Breast epithelium (tissue), 4 donors: ENCODE measurements around the gene NOMO2. TPM values are rescaled to one million over a fixed set of nuclear protein-coding genes. Genes with fewer than 3 reads are reported as not detected.
"Not testable (repeated sequence)": the region's sequence is repeated elsewhere in the genome, so short reads cannot be mapped to it uniquely, and the experiment has no call there.

Experiments used
- DNase-seq, 2 donors: peaks; one replicate each; pipeline ENCODE4 v3.0.0-alpha.2; 2019; ENCODE audit warnings: low spot score in 2 of 2
- H3K27ac ChIP-seq, 2 donors: fragments of 200-600 bp; sonication (generic) in 1 of 2; one replicate each; pipeline ENCODE4 v1.5.1; 2016 to 2019; ENCODE audit warnings: mild to moderate bottlenecking in 1 of 2
- H3K27me3 ChIP-seq, 2 donors: fragments of 200-600 bp; sonication (generic) in 1 of 2; one replicate each; pipeline versions ENCODE4 v1.5.1 to v1.6.0; 2017 to 2019; ENCODE audit warnings: control low read depth in 1 of 2, mild to moderate bottlenecking in 1 of 2
- H3K36me3 ChIP-seq: fragments of 200-600 bp; one replicate; pipeline ENCODE4 v1.5.1; 2019
- H3K4me1 ChIP-seq, 2 donors: fragments of 200-600 bp; sonication (generic); one replicate each; pipeline ENCODE4 v1.5.1; 2016 to 2019; ENCODE audit warnings: control low read depth in 1 of 2
- H3K4me3 ChIP-seq, 3 donors: fragments of 200-600 bp; sonication (generic); 1 replicate in 2 of 3; 2 replicates in 1 of 3; pipeline ENCODE4 v1.5.1; 2016 to 2019; ENCODE audit warnings: mild to moderate bottlenecking in 3 of 3, moderate library complexity in 2 of 3
- H3K9me3 ChIP-seq, 2 donors: fragments of 200-600 bp; sonication (generic) in 1 of 2; one replicate each; pipeline ENCODE4 v1.5.1; 2016 to 2019; ENCODE audit warnings: control low read depth in 1 of 2
- intact Hi-C: fragments of 100-400 bp; cut with DNase I; formaldehyde crosslinking; loops from one replicate; pipeline ENCODE4 v1.15.1; 2023; ENCODE audit warnings: low total_unique reads
- total RNA-seq, 3 donors: library from RNA; depleted of rRNA; stranded (reverse); fragments of >200 nt; gene quantifications; one replicate each; pipeline ENCODE4 v1.1.0, GENCODE V29; 2016

The NOMO2 gene
- total RNA-seq, 3 donors from 2014 or later: 39.5 to 67.2 (median 49.3) TPM

GRCh38 chr16:18571307-18571850 is 9.5 kb upstream of the NOMO2 start:
- H3K27me3 ChIP-seq, DNase-seq, H3K36me3 ChIP-seq, H3K4me1 ChIP-seq, H3K9me3 ChIP-seq, H3K27ac ChIP-seq, intact Hi-C loops: not testable (repeated sequence)
- peak overlapping the region in 1 of 3 donors; percentile 23 for H3K4me3 ChIP-seq

GRCh38 chr16:18570529-18571306 is 8.8 kb upstream of the NOMO2 start:
- H3K36me3 ChIP-seq, H3K4me1 ChIP-seq, H3K9me3 ChIP-seq, intact Hi-C loops, DNase-seq, H3K27ac ChIP-seq, H3K27me3 ChIP-seq: not testable (repeated sequence)
- H3K4me3 ChIP-seq: peak overlapping the region in 2 of 3 donors; percentile 30 to 54

GRCh38 chr16:18560416-18561220 is 1.3 kb downstream of the NOMO2 start:
- H3K4me1 ChIP-seq, DNase-seq, H3K9me3 ChIP-seq, H3K27me3 ChIP-seq, intact Hi-C loops, H3K27ac ChIP-seq, H3K36me3 ChIP-seq: not testable (repeated sequence)
- H3K4me3 ChIP-seq: peak overlapping the region; percentile 49 to 72 (median 59)

- H3K27ac ChIP-seq, H3K27me3 ChIP-seq, H3K9me3 ChIP-seq, H3K4me3 ChIP-seq, intact Hi-C loops, H3K4me1 ChIP-seq, DNase-seq, H3K36me3 ChIP-seq: not testable (repeated sequence)
Observed at GRCh38 chr16:18553671-18554070, 8.2 kb downstream of the NOMO2 start.

GRCh38 chr16:18547382-18547781 is 14.5 kb downstream of the NOMO2 start:
- H3K4me3 ChIP-seq, intact Hi-C loops, H3K4me1 ChIP-seq, H3K9me3 ChIP-seq, H3K27ac ChIP-seq, DNase-seq, H3K27me3 ChIP-seq, H3K36me3 ChIP-seq: not testable (repeated sequence)

GRCh38 chr16:18546853-18547252 is 15.0 kb downstream of the NOMO2 start:
- DNase-seq, H3K4me1 ChIP-seq, intact Hi-C loops, H3K4me3 ChIP-seq, H3K9me3 ChIP-seq, H3K27me3 ChIP-seq, H3K36me3 ChIP-seq, H3K27ac ChIP-seq: not testable (repeated sequence)

- DNase-seq, H3K36me3 ChIP-seq, H3K4me1 ChIP-seq, H3K27me3 ChIP-seq, H3K4me3 ChIP-seq, H3K9me3 ChIP-seq, intact Hi-C loops, H3K27ac ChIP-seq: not testable (repeated sequence)
Observed at GRCh38 chr16:18544232-18545081, 17.4 kb downstream of the NOMO2 start.

GRCh38 chr16:18541912-18542311 is 20.0 kb downstream of the NOMO2 start:
- H3K4me1 ChIP-seq, H3K4me3 ChIP-seq, intact Hi-C loops, H3K27me3 ChIP-seq, DNase-seq, H3K36me3 ChIP-seq, H3K27ac ChIP-seq, H3K9me3 ChIP-seq: not testable (repeated sequence)

GRCh38 chr16:18537004-18537403 is 24.9 kb downstream of the NOMO2 start:
- DNase-seq, H3K4me3 ChIP-seq, H3K27ac ChIP-seq, H3K4me1 ChIP-seq, H3K9me3 ChIP-seq, H3K27me3 ChIP-seq, H3K36me3 ChIP-seq, intact Hi-C loops: not testable (repeated sequence)

- DNase-seq, H3K36me3 ChIP-seq, H3K4me1 ChIP-seq, H3K4me3 ChIP-seq, H3K27ac ChIP-seq, intact Hi-C loops, H3K9me3 ChIP-seq, H3K27me3 ChIP-seq: not testable (repeated sequence)
Observed at GRCh38 chr16:18535519-18536168, 26.3 kb downstream of the NOMO2 start.

GRCh38 chr16:18534308-18534707 is 27.6 kb downstream of the NOMO2 start:
- DNase-seq, H3K27me3 ChIP-seq, H3K36me3 ChIP-seq, H3K9me3 ChIP-seq, H3K4me1 ChIP-seq, intact Hi-C loops, H3K4me3 ChIP-seq, H3K27ac ChIP-seq: not testable (repeated sequence)

- H3K27ac ChIP-seq, H3K4me3 ChIP-seq, intact Hi-C loops, H3K27me3 ChIP-seq, H3K9me3 ChIP-seq, DNase-seq, H3K36me3 ChIP-seq, H3K4me1 ChIP-seq: not testable (repeated sequence)
Observed at GRCh38 chr16:18531323-18531722, 30.6 kb downstream of the NOMO2 start.
